HepG2 (cell line): ENCODE measurements around the gene RAD18. TPM values are rescaled to one million over a fixed set of nuclear protein-coding genes. Genes with fewer than 3 reads are reported as not detected.

Experiments used
- CENPX ChIP-seq: sonication (generic); formaldehyde crosslinking; IDR thresholded peaks from 2 replicates; pipeline ENCODE4 v1.9.0; 2021; ENCODE audit warnings: mild to moderate bottlenecking, missing genetic modification reagents, moderate library complexity
- GABPA ChIP-seq, 2 experiments: IDR thresholded peaks; 2 replicates each; pipeline ENCODE4 v1.6.1; 2011 to 2016; ENCODE audit warnings: low read depth in 2 of 2, low read length in 1 of 2, missing biosample characterization in 1 of 2, missing genetic modification characterization in 1 of 2
- HNRNPH1 ChIP-seq: fragments of 200-400 bp; formaldehyde crosslinking; optimal IDR thresholded peaks from 2 replicates; pipeline ENCODE3; 2017; ENCODE audit warnings: mild to moderate bottlenecking, low read depth, low read length
- IRF2 ChIP-seq: IDR thresholded peaks from 2 replicates; pipeline ENCODE4 v1.6.1; 2018; ENCODE audit warnings: missing genetic modification reagents, missing compliant biosample characterization
- NFE2 ChIP-seq: sonication (generic); formaldehyde crosslinking; IDR thresholded peaks from 2 replicates; pipeline ENCODE4 v1.4.0; 2020; ENCODE audit warnings: missing genetic modification reagents
- SAP130 ChIP-seq: IDR thresholded peaks from 2 replicates; pipeline ENCODE4 v1.6.1; 2016; ENCODE audit warnings: low read depth
- SMC3 ChIP-seq: IDR thresholded peaks from 2 replicates; pipeline ENCODE4 v1.6.1; 2011; ENCODE audit warnings: low read length, improper control_type of control experiment
- XRCC5 ChIP-seq: fragments of 200-400 bp; formaldehyde crosslinking; optimal IDR thresholded peaks from 2 replicates; pipeline ENCODE3; 2017; ENCODE audit warnings: mild to moderate bottlenecking, low read length
- ZNF335 ChIP-seq: sonication (generic); formaldehyde crosslinking; IDR thresholded peaks from 2 replicates; pipeline ENCODE4 v1.4.0; 2020; ENCODE audit warnings: missing genetic modification reagents
- ZNF430 ChIP-seq: sonication (generic); formaldehyde crosslinking; IDR thresholded peaks from 2 replicates; pipeline ENCODE4 v1.9.0; 2021; ENCODE audit warnings: mild to moderate bottlenecking, missing genetic modification reagents
- polyA plus RNA-seq, 8 experiments: library from polyadenylated mRNA; depleted of rRNA in 3 of 8; stranded (reverse) in 7 of 8; unstranded in 1 of 8; fragments of >200 nt; fragmentation: Illumina TruSeq in 4 of 8; extraction: Trizol in 4 of 8; gene quantifications; 2 replicates each; pipeline versions ENCODE4 v1.2.1 to v1.2.3, GENCODE V29; 2011 to 2016; ENCODE audit warnings: low read depth in 4 of 8, missing spikeins in 1 of 8, mixed read lengths in 1 of 8; ENCODE audit not compliant: insufficient read depth in 1 of 8
- total RNA-seq, 5 experiments: library from RNA; depleted of rRNA; stranded (reverse); fragments of >200 nt; fragmentation: Illumina TruSeq; extraction: Trizol; gene quantifications; 2 replicates each; pipeline ENCODE4 v1.2.3, GENCODE V29; 2016; ENCODE audit warnings: low read depth in 1 of 5
- TF ChIP-seq, protein P1 (sequence below): sonication (generic); formaldehyde crosslinking; IDR thresholded peaks from 2 replicates; pipeline ENCODE4 v1.4.0; 2020; ENCODE audit warnings: missing genetic modification reagents
- TF ChIP-seq, protein P2 (sequence below): conservative IDR thresholded peaks from 2 replicates; pipeline ENCODE4 v1.6.1; 2018; ENCODE audit warnings: missing genetic modification reagents
- TF ChIP-seq, protein P3 (sequence below): sonication (generic); formaldehyde crosslinking; IDR thresholded peaks from 2 replicates; pipeline ENCODE4 v1.4.0; 2020; ENCODE audit warnings: missing genetic modification reagents
- TF ChIP-seq, protein P4 (sequence below): sonication (generic); formaldehyde crosslinking; IDR thresholded peaks from 2 replicates; pipeline ENCODE4 v1.5.0; 2020; ENCODE audit warnings: mild to moderate bottlenecking, missing genetic modification reagents, borderline replicate concordance
- TF ChIP-seq, protein P5 (sequence below): sonication (generic); IDR thresholded peaks from 2 replicates; pipeline ENCODE4 v1.6.1; 2016; ENCODE audit warnings: low read depth, borderline replicate concordance

The RAD18 gene
- total and polyA plus RNA-seq, 2 of the 13 experiments (the other 11 are each of a cell fraction or from before 2014, with no cell fraction given) = 5.9 to 20.7 TPM

DNA sequence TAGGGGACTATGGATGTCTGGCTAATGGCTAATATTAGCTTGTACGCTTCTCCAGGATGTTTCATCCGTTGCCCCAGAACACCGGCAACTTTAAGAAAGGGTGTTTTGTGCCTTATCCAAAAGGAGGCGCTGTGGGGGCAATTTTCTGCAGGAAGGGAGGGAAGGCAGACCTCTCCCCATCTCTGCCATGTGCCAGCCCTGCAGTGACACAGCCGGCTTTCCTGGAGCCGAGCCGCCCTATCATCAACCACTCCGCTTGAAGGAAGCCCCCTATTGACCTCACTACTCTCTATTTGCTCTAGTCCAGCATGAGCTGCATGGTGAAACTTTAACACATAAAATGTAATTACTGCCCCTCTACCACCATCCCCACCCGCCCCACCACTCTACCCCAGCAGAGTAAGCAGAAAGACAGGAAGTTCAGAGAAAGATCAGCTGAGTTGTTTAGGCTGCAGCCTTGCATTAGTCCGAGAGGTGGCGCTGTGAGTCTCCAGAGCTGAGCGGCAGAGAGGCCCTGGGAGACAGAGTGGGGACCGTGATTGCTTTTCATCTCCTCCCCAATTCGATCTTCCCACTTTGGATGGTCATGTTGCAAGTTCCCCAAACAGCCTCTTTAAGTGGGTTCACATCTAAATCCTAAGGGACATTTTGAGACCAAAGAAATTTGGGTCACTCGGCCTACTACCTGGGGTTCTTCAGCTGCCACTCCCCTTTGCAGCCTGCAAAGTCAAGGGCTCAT lies 24.5 kb upstream of the RAD18 start (continued):
- TF ChIP-seq, protein P1, sequence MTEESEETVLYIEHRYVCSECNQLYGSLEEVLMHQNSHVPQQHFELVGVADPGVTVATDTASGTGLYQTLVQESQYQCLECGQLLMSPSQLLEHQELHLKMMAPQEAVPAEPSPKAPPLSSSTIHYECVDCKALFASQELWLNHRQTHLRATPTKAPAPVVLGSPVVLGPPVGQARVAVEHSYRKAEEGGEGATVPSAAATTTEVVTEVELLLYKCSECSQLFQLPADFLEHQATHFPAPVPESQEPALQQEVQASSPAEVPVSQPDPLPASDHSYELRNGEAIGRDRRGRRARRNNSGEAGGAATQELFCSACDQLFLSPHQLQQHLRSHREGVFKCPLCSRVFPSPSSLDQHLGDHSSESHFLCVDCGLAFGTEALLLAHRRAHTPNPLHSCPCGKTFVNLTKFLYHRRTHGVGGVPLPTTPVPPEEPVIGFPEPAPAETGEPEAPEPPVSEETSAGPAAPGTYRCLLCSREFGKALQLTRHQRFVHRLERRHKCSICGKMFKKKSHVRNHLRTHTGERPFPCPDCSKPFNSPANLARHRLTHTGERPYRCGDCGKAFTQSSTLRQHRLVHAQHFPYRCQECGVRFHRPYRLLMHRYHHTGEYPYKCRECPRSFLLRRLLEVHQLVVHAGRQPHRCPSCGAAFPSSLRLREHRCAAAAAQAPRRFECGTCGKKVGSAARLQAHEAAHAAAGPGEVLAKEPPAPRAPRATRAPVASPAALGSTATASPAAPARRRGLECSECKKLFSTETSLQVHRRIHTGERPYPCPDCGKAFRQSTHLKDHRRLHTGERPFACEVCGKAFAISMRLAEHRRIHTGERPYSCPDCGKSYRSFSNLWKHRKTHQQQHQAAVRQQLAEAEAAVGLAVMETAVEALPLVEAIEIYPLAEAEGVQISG = 0 out of 2 replicates have a peak, but pooled peaks have one; percentile 20
- TF ChIP-seq XRCC5 (peak; percentile 19), CENPX (CRISPR knock-in tag) (no peak), ZNF430 (CRISPR knock-in tag) (no peak), IRF2 (CRISPR knock-in tag) (no peak), GABPA (IDR thresholded peaks at IDR 0.05; ENCODE audit: low read depth, low read length) (no peak), GABPA (CRISPR knock-in tag; IDR thresholded peaks at IDR 0.05; ENCODE audit: low read depth) (0 out of 2 replicates have a peak, but pooled peaks have one; percentile 21), HNRNPH1 (no peak), NFE2 (no peak), SMC3 (peak; percentile 61), ZNF335 (CRISPR knock-in tag) (no peak), SAP130 (CRISPR knock-in tag) (0 out of 2 replicates have a peak, but pooled peaks have one; percentile 16)
- TF ChIP-seq, protein P2, sequence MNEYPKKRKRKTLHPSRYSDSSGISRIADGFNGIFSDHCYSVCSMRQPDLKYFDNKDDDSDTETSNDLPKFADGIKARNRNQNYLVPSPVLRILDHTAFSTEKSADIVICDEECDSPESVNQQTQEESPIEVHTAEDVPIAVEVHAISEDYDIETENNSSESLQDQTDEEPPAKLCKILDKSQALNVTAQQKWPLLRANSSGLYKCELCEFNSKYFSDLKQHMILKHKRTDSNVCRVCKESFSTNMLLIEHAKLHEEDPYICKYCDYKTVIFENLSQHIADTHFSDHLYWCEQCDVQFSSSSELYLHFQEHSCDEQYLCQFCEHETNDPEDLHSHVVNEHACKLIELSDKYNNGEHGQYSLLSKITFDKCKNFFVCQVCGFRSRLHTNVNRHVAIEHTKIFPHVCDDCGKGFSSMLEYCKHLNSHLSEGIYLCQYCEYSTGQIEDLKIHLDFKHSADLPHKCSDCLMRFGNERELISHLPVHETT (CRISPR knock-in tag) = no peak
- TF ChIP-seq, protein P3, sequence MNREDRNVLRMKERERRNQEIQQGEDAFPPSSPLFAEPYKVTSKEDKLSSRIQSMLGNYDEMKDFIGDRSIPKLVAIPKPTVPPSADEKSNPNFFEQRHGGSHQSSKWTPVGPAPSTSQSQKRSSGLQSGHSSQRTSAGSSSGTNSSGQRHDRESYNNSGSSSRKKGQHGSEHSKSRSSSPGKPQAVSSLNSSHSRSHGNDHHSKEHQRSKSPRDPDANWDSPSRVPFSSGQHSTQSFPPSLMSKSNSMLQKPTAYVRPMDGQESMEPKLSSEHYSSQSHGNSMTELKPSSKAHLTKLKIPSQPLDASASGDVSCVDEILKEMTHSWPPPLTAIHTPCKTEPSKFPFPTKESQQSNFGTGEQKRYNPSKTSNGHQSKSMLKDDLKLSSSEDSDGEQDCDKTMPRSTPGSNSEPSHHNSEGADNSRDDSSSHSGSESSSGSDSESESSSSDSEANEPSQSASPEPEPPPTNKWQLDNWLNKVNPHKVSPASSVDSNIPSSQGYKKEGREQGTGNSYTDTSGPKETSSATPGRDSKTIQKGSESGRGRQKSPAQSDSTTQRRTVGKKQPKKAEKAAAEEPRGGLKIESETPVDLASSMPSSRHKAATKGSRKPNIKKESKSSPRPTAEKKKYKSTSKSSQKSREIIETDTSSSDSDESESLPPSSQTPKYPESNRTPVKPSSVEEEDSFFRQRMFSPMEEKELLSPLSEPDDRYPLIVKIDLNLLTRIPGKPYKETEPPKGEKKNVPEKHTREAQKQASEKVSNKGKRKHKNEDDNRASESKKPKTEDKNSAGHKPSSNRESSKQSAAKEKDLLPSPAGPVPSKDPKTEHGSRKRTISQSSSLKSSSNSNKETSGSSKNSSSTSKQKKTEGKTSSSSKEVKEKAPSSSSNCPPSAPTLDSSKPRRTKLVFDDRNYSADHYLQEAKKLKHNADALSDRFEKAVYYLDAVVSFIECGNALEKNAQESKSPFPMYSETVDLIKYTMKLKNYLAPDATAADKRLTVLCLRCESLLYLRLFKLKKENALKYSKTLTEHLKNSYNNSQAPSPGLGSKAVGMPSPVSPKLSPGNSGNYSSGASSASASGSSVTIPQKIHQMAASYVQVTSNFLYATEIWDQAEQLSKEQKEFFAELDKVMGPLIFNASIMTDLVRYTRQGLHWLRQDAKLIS (CRISPR knock-in tag) = no peak
- TF ChIP-seq, protein P4, sequence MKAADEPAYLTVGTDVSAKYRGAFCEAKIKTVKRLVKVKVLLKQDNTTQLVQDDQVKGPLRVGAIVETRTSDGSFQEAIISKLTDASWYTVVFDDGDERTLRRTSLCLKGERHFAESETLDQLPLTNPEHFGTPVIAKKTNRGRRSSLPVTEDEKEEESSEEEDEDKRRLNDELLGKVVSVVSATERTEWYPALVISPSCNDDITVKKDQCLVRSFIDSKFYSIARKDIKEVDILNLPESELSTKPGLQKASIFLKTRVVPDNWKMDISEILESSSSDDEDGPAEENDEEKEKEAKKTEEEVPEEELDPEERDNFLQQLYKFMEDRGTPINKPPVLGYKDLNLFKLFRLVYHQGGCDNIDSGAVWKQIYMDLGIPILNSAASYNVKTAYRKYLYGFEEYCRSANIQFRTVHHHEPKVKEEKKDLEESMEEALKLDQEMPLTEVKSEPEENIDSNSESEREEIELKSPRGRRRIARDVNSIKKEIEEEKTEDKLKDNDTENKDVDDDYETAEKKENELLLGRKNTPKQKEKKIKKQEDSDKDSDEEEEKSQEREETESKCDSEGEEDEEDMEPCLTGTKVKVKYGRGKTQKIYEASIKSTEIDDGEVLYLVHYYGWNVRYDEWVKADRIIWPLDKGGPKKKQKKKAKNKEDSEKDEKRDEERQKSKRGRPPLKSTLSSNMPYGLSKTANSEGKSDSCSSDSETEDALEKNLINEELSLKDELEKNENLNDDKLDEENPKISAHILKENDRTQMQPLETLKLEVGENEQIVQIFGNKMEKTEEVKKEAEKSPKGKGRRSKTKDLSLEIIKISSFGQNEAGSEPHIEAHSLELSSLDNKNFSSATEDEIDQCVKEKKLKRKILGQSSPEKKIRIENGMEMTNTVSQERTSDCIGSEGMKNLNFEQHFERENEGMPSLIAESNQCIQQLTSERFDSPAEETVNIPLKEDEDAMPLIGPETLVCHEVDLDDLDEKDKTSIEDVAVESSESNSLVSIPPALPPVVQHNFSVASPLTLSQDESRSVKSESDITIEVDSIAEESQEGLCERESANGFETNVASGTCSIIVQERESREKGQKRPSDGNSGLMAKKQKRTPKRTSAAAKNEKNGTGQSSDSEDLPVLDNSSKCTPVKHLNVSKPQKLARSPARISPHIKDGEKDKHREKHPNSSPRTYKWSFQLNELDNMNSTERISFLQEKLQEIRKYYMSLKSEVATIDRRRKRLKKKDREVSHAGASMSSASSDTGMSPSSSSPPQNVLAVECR (CRISPR knock-in tag) = no peak
- TF ChIP-seq, protein P5, sequence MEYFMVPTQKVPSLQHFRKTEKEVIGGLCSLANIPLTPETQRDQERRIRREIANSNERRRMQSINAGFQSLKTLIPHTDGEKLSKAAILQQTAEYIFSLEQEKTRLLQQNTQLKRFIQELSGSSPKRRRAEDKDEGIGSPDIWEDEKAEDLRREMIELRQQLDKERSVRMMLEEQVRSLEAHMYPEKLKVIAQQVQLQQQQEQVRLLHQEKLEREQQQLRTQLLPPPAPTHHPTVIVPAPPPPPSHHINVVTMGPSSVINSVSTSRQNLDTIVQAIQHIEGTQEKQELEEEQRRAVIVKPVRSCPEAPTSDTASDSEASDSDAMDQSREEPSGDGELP = peak; percentile 85
